Measurements from ENCODE around the gene ARHGAP40. TPM values are rescaled to one million over a fixed set of nuclear protein-coding genes. Genes with fewer than 3 reads are reported as not detected.

The ARHGAP40 gene
- total RNA-seq, 2 donors from 2014 or later, result not detected

DNA sequence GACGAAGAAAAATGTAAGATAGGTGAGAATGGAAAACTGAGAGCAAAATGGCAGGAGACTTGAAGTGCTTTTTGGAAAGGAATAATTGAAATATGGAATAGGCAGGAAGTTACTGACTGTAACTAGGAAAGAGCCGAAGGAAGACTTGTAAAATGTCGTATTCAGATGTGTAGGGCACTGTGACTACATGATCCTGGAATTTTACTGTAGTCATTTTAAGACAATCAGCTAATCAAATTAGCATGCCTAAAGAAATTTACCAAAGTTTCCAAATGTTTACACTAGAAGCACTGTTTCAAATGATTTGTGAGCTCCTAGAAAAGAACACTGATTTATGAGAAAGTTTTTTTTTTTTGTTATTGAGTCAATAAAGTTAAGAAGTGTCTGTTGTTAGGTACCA, 41.8 kb upstream of the ARHGAP40 start:
- no peak for TF ChIP-seq CTCF (IDR thresholded peaks at IDR 0.05)
- Histone ChIP-seq H3K9me3 (no peaks in the 10 kb centered on the region), H3K4me3 (no peak overlapping the region), H3K27ac (no peak overlapping the region), H3K36me3 (peaks cover 59% of the 10 kb centered on the region), H3K4me1 (no peaks in the 10 kb centered on the region), H3K27me3 (no peaks in the 10 kb centered on the region)
- no peak for DNase-seq (ENCODE audit: low spot score)

DNA sequence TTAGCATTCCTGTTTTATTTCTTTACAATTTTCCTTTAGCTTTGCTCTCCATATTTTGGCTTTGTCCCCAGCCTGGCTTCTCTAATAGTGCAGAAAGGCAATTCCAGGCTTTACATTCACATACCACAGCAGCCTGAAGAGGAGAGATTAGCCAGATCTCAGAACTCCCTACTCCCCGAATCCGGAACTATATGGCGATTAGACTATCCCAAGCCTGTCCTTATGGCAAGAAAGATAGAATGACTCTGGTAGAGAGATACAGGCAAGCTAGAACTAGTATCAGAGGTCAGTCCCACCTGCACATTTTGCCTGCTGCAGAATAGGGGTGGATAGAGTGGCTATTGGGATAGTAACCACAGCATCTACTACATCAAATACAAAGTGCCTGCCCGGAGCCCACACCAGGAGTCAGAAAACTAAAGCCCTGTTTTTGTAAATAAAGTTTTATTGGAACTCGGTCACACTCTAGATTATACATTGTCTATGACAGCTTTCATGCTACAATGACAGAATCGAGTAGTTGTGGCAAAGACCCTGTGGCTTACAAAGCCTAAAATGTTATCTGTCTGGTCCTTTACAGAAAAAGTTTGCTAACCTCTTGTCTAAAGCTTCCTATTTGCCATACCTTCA, 37.7 kb upstream of the ARHGAP40 start:
- Histone ChIP-seq H3K27ac (no peak overlapping the region), H3K9me3 (no peaks in the 10 kb centered on the region), H3K27me3 (no peaks in the 10 kb centered on the region), H3K4me1 (no peaks in the 10 kb centered on the region), H3K36me3 (peaks cover 72% of the 10 kb centered on the region), H3K4me3 (no peak overlapping the region)
- DNase-seq (ENCODE audit: low spot score), result no peak
- TF ChIP-seq CTCF (IDR thresholded peaks at IDR 0.05), result no peak

GRCh38 chr20:38564680-38565079, 36.9 kb upstream of the ARHGAP40 start:
- Histone ChIP-seq H3K4me3 (no peak overlapping the region), H3K27ac (no peak overlapping the region), H3K36me3 (peaks cover 67% of the 10 kb centered on the region), H3K9me3 (no peaks in the 10 kb centered on the region), H3K4me1 (no peaks in the 10 kb centered on the region), H3K27me3 (no peaks in the 10 kb centered on the region)
- DNase-seq (ENCODE audit: low spot score), result no peak
- no peak for TF ChIP-seq CTCF (IDR thresholded peaks at IDR 0.05)

- Histone ChIP-seq H3K27ac (no peak overlapping the region), H3K9me3 (no peaks in the 10 kb centered on the region), H3K4me3 (no peak overlapping the region), H3K4me1 (no peaks in the 10 kb centered on the region), H3K36me3 (peaks cover 68% of the 10 kb centered on the region), H3K27me3 (no peaks in the 10 kb centered on the region)
- no peak for TF ChIP-seq CTCF (IDR thresholded peaks at IDR 0.05)
- DNase-seq (ENCODE audit: low spot score), result no peak
Observed at GRCh38 chr20:38566036-38566598, 35.5 kb upstream of the ARHGAP40 start.

GRCh38 chr20:38569747-38570525, 31.7 kb upstream of the ARHGAP40 start:
- Histone ChIP-seq H3K36me3 (peaks cover 70% of the 10 kb centered on the region), H3K27ac (no peak overlapping the region), H3K27me3 (no peaks in the 10 kb centered on the region), H3K9me3 (no peaks in the 10 kb centered on the region), H3K4me3 (no peak overlapping the region), H3K4me1 (no peaks in the 10 kb centered on the region)
- no peak for DNase-seq (ENCODE audit: low spot score)
- no peak for TF ChIP-seq CTCF (IDR thresholded peaks at IDR 0.05)

Measured in right atrium auricular region (tissue), 2 donors.